Karpas-422 (cell line): ENCODE results near the gene CSTF1. TPM values are rescaled to one million over a fixed set of nuclear protein-coding genes. Genes with fewer than 3 reads are reported as not detected.

Source experiments
- DNase-seq: peaks from one replicate; pipeline ENCODE4 v3.0.0-alpha.2; 2015
- H2AFZ ChIP-seq: fragments of 200-600 bp; sonication (generic); 2 replicates; pipeline ENCODE4 v1.6.1; 2014; ENCODE audit warnings: antibody characterized with exemption, low read length, mixed read lengths
- H3K27ac ChIP-seq: fragments of 200-600 bp; sonication (generic); 2 replicates; pipeline ENCODE4 v1.5.1; 2014; ENCODE audit warnings: mild to moderate bottlenecking, low read length, moderate library complexity
- H3K27me3 ChIP-seq: fragments of 200-600 bp; sonication (generic); 2 replicates; pipeline ENCODE4 v1.6.1; 2014; ENCODE audit warnings: low read length, mixed read lengths
- H3K36me3 ChIP-seq: fragments of 200-600 bp; sonication (generic); 2 replicates; pipeline ENCODE4 v1.6.1; 2014; ENCODE audit warnings: low read length, mixed read lengths; ENCODE audit not compliant: insufficient read depth
- H3K4me1 ChIP-seq: fragments of 200-600 bp; sonication (generic); 2 replicates; pipeline ENCODE4 v1.6.1; 2014; ENCODE audit warnings: mild to moderate bottlenecking, low read length, mixed read lengths
- H3K4me2 ChIP-seq: fragments of 200-600 bp; sonication (generic); 2 replicates; pipeline ENCODE4 v1.6.1; 2014; ENCODE audit warnings: low read length, low read depth, mild to moderate bottlenecking; ENCODE audit not compliant: poor library complexity, severe bottlenecking
- H3K4me3 ChIP-seq: fragments of 200-600 bp; sonication (generic); 2 replicates; pipeline ENCODE4 v1.5.1; 2014; ENCODE audit warnings: mild to moderate bottlenecking, antibody characterized with exemption, low read length, mixed read lengths
- H3K79me2 ChIP-seq: fragments of 200-600 bp; sonication (generic); 2 replicates; pipeline ENCODE4 v1.6.1; 2014; ENCODE audit warnings: mild to moderate bottlenecking, low read length, mixed read lengths
- H3K9ac ChIP-seq: fragments of 200-600 bp; sonication (generic); 2 replicates; pipeline ENCODE4 v1.6.0; 2014; ENCODE audit warnings: low read length
- H3K9me2 ChIP-seq: fragments of 200-600 bp; sonication (generic), shearing (Covaris generic); replicated peaks from 2 replicates; pipeline ENCODE4 v1.6.0; 2014; ENCODE audit warnings: mild to moderate bottlenecking, low read length, moderate library complexity; ENCODE audit not compliant: insufficient read depth
- H3K9me3 ChIP-seq: fragments of 300-700, 200-600 bp; sonication (generic); 2 replicates; pipeline ENCODE4 v1.6.1; 2014; ENCODE audit warnings: low read length, mixed read lengths
- H4K20me1 ChIP-seq: fragments of 200-600 bp; sonication (generic); 2 replicates; pipeline ENCODE4 v1.6.1; 2014; ENCODE audit warnings: mild to moderate bottlenecking, antibody characterized with exemption, low read length, low read depth; ENCODE audit not compliant: insufficient read depth
- total RNA-seq: library from RNA; depleted of rRNA; stranded (reverse); fragments of >200 nt; shearing (Covaris generic); gene quantifications from 2 replicates; pipeline ENCODE4 v1.2.3, GENCODE V29; 2014; ENCODE audit warnings: low replicate concordance; rRNA removed

The CSTF1 gene
- 41.5 and 75.2 TPM in 2 replicates for total RNA-seq

- Histone ChIP-seq H3K9ac (peak within 1 kb of the TSS; percentile 97), H3K36me3 (peaks cover 39% of the 10 kb centered on the region), H2AFZ (peak within 1 kb of the TSS; percentile 52; the same call in 1 of the 2 replicates), H3K4me2 (peak within 1 kb of the TSS; percentile 97), H3K9me2 (no peaks in the 10 kb centered on the region), H3K27ac (peak within 1 kb of the TSS; percentile 82), H4K20me1 (peaks cover 5% of the 10 kb centered on the region; the same call in 1 of the 2 replicates), H3K27me3 (no peaks in the 10 kb centered on the region), H3K4me3 (peak within 1 kb of the TSS; percentile 97), H3K9me3 (no peaks in the 10 kb centered on the region), H3K4me1 (peaks cover 25% of the 10 kb centered on the region), H3K79me2 (peaks cover 80% of the 10 kb centered on the region)
- peak; percentile 100 for DNase-seq
Observed at GRCh38 chr20:56392132-56392880, at the start of gene CSTF1, which contains the start of gene AURKA. CSTF1 (plus strand) TSS chr20:56392645; CDS start chr20:56395553, 2,908 bp downstream. AURKA (minus strand) TSS chr20:56392215; CDS start chr20:56388197, 4,018 bp downstream.

GRCh38 chr20:56342783-56343182 lies 49.7 kb upstream of the CSTF1 start:
- no peaks in the 10 kb centered on the region for H3K9me3 ChIP-seq
- peak; percentile 27 for DNase-seq
- H3K27ac ChIP-seq, result no peak overlapping the region
- H3K4me3 ChIP-seq, result no peak overlapping the region
- H3K4me2 ChIP-seq, result no peak overlapping the region
- H4K20me1 ChIP-seq, result no peaks in the 10 kb centered on the region
- no peaks in the 10 kb centered on the region for H3K9me2 ChIP-seq
- no peaks in the 10 kb centered on the region for H3K36me3 ChIP-seq
- H3K4me1 ChIP-seq, result no peaks in the 10 kb centered on the region
- no peak overlapping the region for H2AFZ ChIP-seq
- no peak overlapping the region for H3K9ac ChIP-seq
- H3K27me3 ChIP-seq, result no peaks in the 10 kb centered on the region
- no peaks in the 10 kb centered on the region for H3K79me2 ChIP-seq

GRCh38 chr20:56343861-56344381 lies 48.5 kb upstream of the CSTF1 start:
- H3K4me2 ChIP-seq, result no peak overlapping the region

GRCh38 chr20:56345911-56346310 lies 46.5 kb upstream of the CSTF1 start:
- Histone ChIP-seq H2AFZ (no peak overlapping the region), H3K9me3 (no peaks in the 10 kb centered on the region)

More at GRCh38 chr20:56343861-56344381, 48.5 kb upstream of the CSTF1 start:
- no peaks in the 10 kb centered on the region for H3K79me2 ChIP-seq
- H3K27ac ChIP-seq, result no peak overlapping the region
- H3K36me3 ChIP-seq, result no peaks in the 10 kb centered on the region
- no peak overlapping the region for H3K4me3 ChIP-seq
- no peaks in the 10 kb centered on the region for H3K27me3 ChIP-seq
- no peaks in the 10 kb centered on the region for H4K20me1 ChIP-seq
- no peak overlapping the region for H3K9ac ChIP-seq
- no peaks in the 10 kb centered on the region for H3K9me3 ChIP-seq
- H3K4me1 ChIP-seq, result no peaks in the 10 kb centered on the region
- H2AFZ ChIP-seq, result no peak overlapping the region
- no peaks in the 10 kb centered on the region for H3K9me2 ChIP-seq
- DNase-seq, result peak; percentile 16

GRCh38 chr20:56347628-56348304 lies 44.7 kb upstream of the CSTF1 start:
- H3K79me2 ChIP-seq, result no peaks in the 10 kb centered on the region
- DNase-seq, result no peak
- no peaks in the 10 kb centered on the region for H3K9me3 ChIP-seq
- H3K4me2 ChIP-seq, result no peak overlapping the region
- H3K27me3 ChIP-seq, result no peaks in the 10 kb centered on the region
- H3K27ac ChIP-seq, result no peak overlapping the region
- no peak overlapping the region for H3K9ac ChIP-seq
- no peak overlapping the region for H2AFZ ChIP-seq
- no peaks in the 10 kb centered on the region for H3K9me2 ChIP-seq
- no peaks in the 10 kb centered on the region for H4K20me1 ChIP-seq
- H3K4me3 ChIP-seq, result no peak overlapping the region
- H3K4me1 ChIP-seq, result no peaks in the 10 kb centered on the region
- H3K36me3 ChIP-seq, result no peaks in the 10 kb centered on the region

More at GRCh38 chr20:56345911-56346310, 46.5 kb upstream of the CSTF1 start:
- H3K9me2 ChIP-seq, result no peaks in the 10 kb centered on the region
- no peak for DNase-seq
- no peaks in the 10 kb centered on the region for H4K20me1 ChIP-seq
- no peak overlapping the region for H3K4me3 ChIP-seq
- no peaks in the 10 kb centered on the region for H3K4me1 ChIP-seq
- no peak overlapping the region for H3K27ac ChIP-seq
- H3K36me3 ChIP-seq, result no peaks in the 10 kb centered on the region
- no peaks in the 10 kb centered on the region for H3K79me2 ChIP-seq
- H3K27me3 ChIP-seq, result no peaks in the 10 kb centered on the region
- H3K4me2 ChIP-seq, result no peak overlapping the region
- no peak overlapping the region for H3K9ac ChIP-seq

- H3K4me2 ChIP-seq, result no peak overlapping the region
- no peaks in the 10 kb centered on the region for H3K9me3 ChIP-seq
- no peak overlapping the region for H3K27ac ChIP-seq
- H3K27me3 ChIP-seq, result no peaks in the 10 kb centered on the region
- no peaks in the 10 kb centered on the region for H3K36me3 ChIP-seq
- no peaks in the 10 kb centered on the region for H3K4me1 ChIP-seq
- H4K20me1 ChIP-seq, result no peaks in the 10 kb centered on the region
- no peaks in the 10 kb centered on the region for H3K79me2 ChIP-seq
- H3K4me3 ChIP-seq, result no peak overlapping the region
- DNase-seq, result no peak
- H3K9ac ChIP-seq, result no peak overlapping the region
- H3K9me2 ChIP-seq, result no peaks in the 10 kb centered on the region
- no peak overlapping the region for H2AFZ ChIP-seq
Observed at GRCh38 chr20:56348305-56348693, 44.1 kb upstream of the CSTF1 start.

- Histone ChIP-seq H2AFZ (no peak overlapping the region), H4K20me1 (no peaks in the 10 kb centered on the region), H3K4me3 (no peak overlapping the region), H3K27ac (no peak overlapping the region), H3K9ac (no peak overlapping the region), H3K4me2 (no peak overlapping the region), H3K4me1 (peaks cover 4% of the 10 kb centered on the region), H3K9me2 (no peaks in the 10 kb centered on the region), H3K36me3 (no peaks in the 10 kb centered on the region), H3K79me2 (no peaks in the 10 kb centered on the region), H3K9me3 (no peaks in the 10 kb centered on the region), H3K27me3 (no peaks in the 10 kb centered on the region)
- no peak for DNase-seq
Observed at GRCh38 chr20:56348746-56349145, 43.7 kb upstream of the CSTF1 start.

- Histone ChIP-seq H3K4me3 (no peak overlapping the region), H4K20me1 (no peaks in the 10 kb centered on the region), H2AFZ (no peak overlapping the region), H3K27me3 (no peaks in the 10 kb centered on the region), H3K9ac (no peak overlapping the region), H3K4me2 (no peak overlapping the region), H3K79me2 (no peaks in the 10 kb centered on the region), H3K9me2 (no peaks in the 10 kb centered on the region), H3K27ac (no peak overlapping the region), H3K9me3 (no peaks in the 10 kb centered on the region), H3K4me1 (peaks cover 4% of the 10 kb centered on the region), H3K36me3 (no peaks in the 10 kb centered on the region)
- DNase-seq, result no peak
Observed at GRCh38 chr20:56350842-56351241, 41.6 kb upstream of the CSTF1 start.
